ENCODE measurements around the gene TXNL1.

GRCh38 chr18:56560992-56561391 is 77.4 kb downstream of the TXNL1 start:
- no peak for TF ChIP-seq EZH2phosphoT487 (IDR thresholded peaks at IDR 0.05; ENCODE audit: low read length)
- no peak for TF ChIP-seq CTCF (IDR thresholded peaks at IDR 0.05; ENCODE audit: low read length)
